ENCODE measurements around the gene KHDC1. TPM values are rescaled to one million over a fixed set of nuclear protein-coding genes. Genes with fewer than 3 reads are reported as not detected.

KHDC1 gene
- total and polyA plus RNA-seq, 4 donors: 1.3 to 3.5 (median 2.5) TPM

DNA sequence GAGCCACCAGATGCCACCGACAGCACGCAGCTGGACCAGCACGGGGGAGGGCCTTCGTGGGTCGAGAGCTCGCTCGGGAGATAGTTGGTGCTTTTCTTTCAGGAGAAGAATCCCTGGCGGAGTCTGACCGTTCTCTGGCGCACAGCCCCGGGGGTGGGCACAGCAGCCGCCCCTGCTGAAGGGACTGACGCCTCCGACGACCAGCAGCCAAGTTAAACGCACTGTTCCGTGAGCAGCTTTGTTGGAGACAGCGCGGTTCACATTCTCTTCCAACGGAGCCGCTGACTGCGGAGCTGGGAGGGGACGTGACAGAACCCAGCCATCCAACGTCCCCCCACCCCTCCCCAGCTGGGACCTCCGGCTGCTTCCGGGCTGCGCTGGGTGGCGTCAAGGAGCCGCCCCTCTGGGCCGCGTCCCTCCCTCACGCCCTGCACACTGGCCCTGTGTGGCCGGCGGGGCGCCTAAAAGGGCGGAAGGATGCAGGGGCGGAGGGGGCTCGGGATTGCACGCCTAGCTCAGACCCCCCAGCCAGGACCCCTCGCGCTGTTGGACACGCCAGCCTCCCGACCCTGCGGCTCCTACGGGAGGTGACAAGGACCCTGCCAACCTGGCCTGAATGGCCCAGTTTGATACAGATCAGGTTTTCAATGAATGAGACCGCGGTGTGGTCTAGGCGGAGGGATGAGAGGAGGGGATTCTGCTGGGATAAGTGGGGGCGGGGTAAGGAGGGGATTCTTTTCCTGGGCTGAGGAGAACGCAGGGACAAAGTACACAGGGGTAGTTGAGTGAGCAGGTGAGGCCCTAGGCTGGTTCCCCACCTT, 36.4 kb upstream of the KHDC1 start:
- H3K9ac ChIP-seq (ENCODE audit: insufficient read depth in 1 of 2, low read length in 2 of 2): peak overlapping the region; percentile 56
- H3K27ac ChIP-seq (ENCODE audit: low read depth in 1 of 2, low read length in 1 of 2): no peak overlapping the region
- DNase-seq: peak; percentile 63 to 79 (median 73)
- ATAC-seq (ENCODE audit: insufficient read depth, low FRiP score): peak; percentile 27
- H3K4me3 ChIP-seq: peak overlapping the region; percentile 0
- no peaks in the 10 kb centered on the region for H3K27me3 ChIP-seq (ENCODE audit: control insufficient read depth in 3 of 3, insufficient read depth in 3 of 3, low read length in 2 of 3)
- TF ChIP-seq, protein P1, sequence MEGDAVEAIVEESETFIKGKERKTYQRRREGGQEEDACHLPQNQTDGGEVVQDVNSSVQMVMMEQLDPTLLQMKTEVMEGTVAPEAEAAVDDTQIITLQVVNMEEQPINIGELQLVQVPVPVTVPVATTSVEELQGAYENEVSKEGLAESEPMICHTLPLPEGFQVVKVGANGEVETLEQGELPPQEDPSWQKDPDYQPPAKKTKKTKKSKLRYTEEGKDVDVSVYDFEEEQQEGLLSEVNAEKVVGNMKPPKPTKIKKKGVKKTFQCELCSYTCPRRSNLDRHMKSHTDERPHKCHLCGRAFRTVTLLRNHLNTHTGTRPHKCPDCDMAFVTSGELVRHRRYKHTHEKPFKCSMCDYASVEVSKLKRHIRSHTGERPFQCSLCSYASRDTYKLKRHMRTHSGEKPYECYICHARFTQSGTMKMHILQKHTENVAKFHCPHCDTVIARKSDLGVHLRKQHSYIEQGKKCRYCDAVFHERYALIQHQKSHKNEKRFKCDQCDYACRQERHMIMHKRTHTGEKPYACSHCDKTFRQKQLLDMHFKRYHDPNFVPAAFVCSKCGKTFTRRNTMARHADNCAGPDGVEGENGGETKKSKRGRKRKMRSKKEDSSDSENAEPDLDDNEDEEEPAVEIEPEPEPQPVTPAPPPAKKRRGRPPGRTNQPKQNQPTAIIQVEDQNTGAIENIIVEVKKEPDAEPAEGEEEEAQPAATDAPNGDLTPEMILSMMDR (IDR thresholded peaks at IDR 0.05; ENCODE audit: control extremely low read depth, extremely low read depth): no peak
- 56 to 71% methylated on average over 45 to 50 of the region's 50 CpGs for WGBS, 2 donors
- peaks cover 0 to 8% (median 0%) of the 10 kb centered on the region in 5 donors for H3K4me1 ChIP-seq (ENCODE audit: control insufficient read depth in 5 of 5, insufficient read depth in 5 of 5, low read length in 5 of 5)
- peaks cover 0 to 2% (median 0%) of the 10 kb centered on the region in 4 donors for H3K36me3 ChIP-seq (ENCODE audit: control insufficient read depth in 4 of 4, insufficient read depth in 4 of 4, low read length in 4 of 4)
- H3K9me3 ChIP-seq (ENCODE audit: control insufficient read depth in 4 of 4, insufficient read depth in 3 of 4, low read length in 3 of 4): no peaks in the 10 kb centered on the region

DNA sequence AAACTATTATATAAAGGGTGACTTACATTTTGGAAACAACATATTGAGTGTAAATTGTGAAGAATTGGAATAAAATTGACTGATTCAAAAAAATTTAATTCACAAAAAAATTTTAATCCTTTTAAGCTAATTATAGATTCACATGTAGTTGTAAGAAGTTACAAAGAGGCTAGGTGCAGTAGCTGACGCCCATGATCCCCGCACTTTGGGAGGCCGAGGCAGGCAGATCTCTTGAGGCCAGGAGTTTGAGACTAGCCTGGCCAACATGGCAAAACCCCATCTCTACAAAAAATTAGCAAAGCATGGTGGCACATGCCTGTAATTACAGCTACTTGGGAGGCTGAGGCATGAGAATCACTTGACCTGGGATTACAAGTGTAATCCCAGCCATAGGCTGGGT, 30.3 kb upstream of the KHDC1 start:
- no peak overlapping the region for H3K9ac ChIP-seq (ENCODE audit: insufficient read depth in 1 of 2, low read length in 2 of 2)
- H3K4me1 ChIP-seq (ENCODE audit: control insufficient read depth in 5 of 5, insufficient read depth in 5 of 5, low read length in 5 of 5): no peaks in the 10 kb centered on the region
- no peak overlapping the region for H3K27ac ChIP-seq (ENCODE audit: low read depth in 1 of 2, low read length in 1 of 2)
- H3K9me3 ChIP-seq (ENCODE audit: control insufficient read depth in 4 of 4, insufficient read depth in 3 of 4, low read length in 3 of 4): no peaks in the 10 kb centered on the region
- H3K4me3 ChIP-seq: no peak overlapping the region
- TF ChIP-seq, protein P1 (IDR thresholded peaks at IDR 0.05; ENCODE audit: control extremely low read depth, extremely low read depth): no peak
- WGBS, 2 donors: 95 to 100% methylated on average over 3 of the region's 3 CpGs
- no peaks in the 10 kb centered on the region for H3K27me3 ChIP-seq (ENCODE audit: control insufficient read depth in 3 of 3, insufficient read depth in 3 of 3, low read length in 2 of 3)
- peaks cover 0 to 11% (median 2%) of the 10 kb centered on the region in 4 donors for H3K36me3 ChIP-seq (ENCODE audit: control insufficient read depth in 4 of 4, insufficient read depth in 4 of 4, low read length in 4 of 4)
- ATAC-seq (ENCODE audit: insufficient read depth, low FRiP score) (no peak), DNase-seq (no peak)

DNA sequence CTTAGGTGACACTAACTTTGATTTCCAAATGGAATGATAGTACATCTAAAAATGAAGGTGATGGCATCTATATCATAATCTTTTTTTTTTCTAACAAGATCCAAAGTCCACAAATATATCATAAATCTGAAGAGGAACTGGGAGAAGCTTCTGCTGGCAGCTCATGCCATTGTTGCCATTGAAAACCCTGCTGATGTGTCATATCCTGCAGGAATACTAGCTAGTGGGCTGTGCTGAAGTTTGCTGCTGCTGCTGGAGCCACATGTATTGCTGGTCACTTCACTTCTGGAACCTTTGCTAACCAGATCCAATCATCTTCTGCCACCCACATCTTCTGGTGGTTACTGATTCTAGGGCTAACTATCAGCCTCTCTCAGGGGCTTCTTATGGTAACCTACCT, 27.4 kb upstream of the KHDC1 start:
- Histone ChIP-seq H3K4me1 (ENCODE audit: control insufficient read depth in 5 of 5, insufficient read depth in 5 of 5, low read length in 5 of 5) (peaks cover 0 to 3% (median 0%) of the 10 kb centered on the region in 5 donors), H3K27me3 (ENCODE audit: control insufficient read depth in 3 of 3, insufficient read depth in 3 of 3, low read length in 2 of 3) (no peaks in the 10 kb centered on the region), H3K36me3 (ENCODE audit: control insufficient read depth in 4 of 4, insufficient read depth in 4 of 4, low read length in 4 of 4) (peaks cover 0 to 11% (median 2%) of the 10 kb centered on the region in 4 donors), H3K27ac (ENCODE audit: low read depth in 1 of 2, low read length in 1 of 2) (no peak overlapping the region), H3K4me3 (no peak overlapping the region), H3K9ac (ENCODE audit: insufficient read depth in 1 of 2, low read length in 2 of 2) (no peak overlapping the region), H3K9me3 (ENCODE audit: control insufficient read depth in 4 of 4, insufficient read depth in 3 of 4, low read length in 3 of 4) (no peaks in the 10 kb centered on the region)
- DNase-seq (no peak), ATAC-seq (ENCODE audit: insufficient read depth, low FRiP score) (no peak)
- TF ChIP-seq, protein P1 (IDR thresholded peaks at IDR 0.05; ENCODE audit: control extremely low read depth, extremely low read depth): no peak
